ENCODE results near the gene CLDN15. TPM values are rescaled to one million over a fixed set of nuclear protein-coding genes. Genes with fewer than 3 reads are reported as not detected.
A peak's percentile ranks its signal among the peaks of the same experiment; 100 is the strongest.

CLDN15 gene
- total and polyA plus RNA-seq, 2 donors (not counting 1 experiment from before 2014, with no cell fraction given): 1.6 to 3.1 TPM

- H3K4me1 ChIP-seq (ENCODE audit: control insufficient read depth, extremely low read depth, insufficient read depth, low read length): no peaks in the 10 kb centered on the region
- H2AFZ ChIP-seq (ENCODE audit: low read length): peak overlapping the region; percentile 60
- H3K9me3 ChIP-seq (ENCODE audit: control insufficient read depth, insufficient read depth, low read depth, low read length): no peaks in the 10 kb centered on the region
- peak overlapping the region; percentile 44 to 94 (median 80) for H3K4me3 ChIP-seq (replicated peaks in 1 of 4; ENCODE audit: control extremely low read depth in 1 of 4, insufficient read depth in 1 of 4, low read depth in 3 of 4, low read length in 4 of 4)
- peak; percentile 98 to 99 for DNase-seq (ENCODE audit: low read depth in 2 of 2)
- H4K20me1 ChIP-seq (ENCODE audit: control insufficient read depth, extremely low read depth, insufficient read depth, low read length): no peaks in the 10 kb centered on the region
- H3K79me2 ChIP-seq (ENCODE audit: control insufficient read depth, insufficient read depth, low read length): peaks cover 13% of the 10 kb centered on the region
- peak overlapping the region; percentile 53 for H3K27ac ChIP-seq (ENCODE audit: insufficient read depth, low read length)
- H3K4me2 ChIP-seq (ENCODE audit: extremely low read depth, insufficient read depth, low read length): peak overlapping the region; percentile 70
- no peaks in the 10 kb centered on the region for H3K27me3 ChIP-seq (ENCODE audit: control insufficient read depth, insufficient read depth, low read length)
- H3K9ac ChIP-seq (ENCODE audit: insufficient read depth, low read length): peak overlapping the region; percentile 53
- H3K36me3 ChIP-seq (ENCODE audit: control insufficient read depth, insufficient read depth, low read length): no peaks in the 10 kb centered on the region
- TF ChIP-seq CTCF (conservative IDR thresholded peaks at IDR 0.05 in 1 of 2, IDR thresholded peaks at IDR 0.05 in 1 of 2; ENCODE audit: low read depth in 1 of 2, low read length in 2 of 2): no peak
- TF ChIP-seq EZH2 (IDR thresholded peaks at IDR 0.05; ENCODE audit: low read length, missing control alignments): no peak
Measured at GRCh38 chr7:101251871-101252659, 14.5 kb upstream of the CLDN15 start.

- H3K4me2 ChIP-seq (ENCODE audit: extremely low read depth, insufficient read depth, low read length): peak overlapping the region; percentile 4
- no peak overlapping the region for H2AFZ ChIP-seq (ENCODE audit: low read length)
- H3K79me2 ChIP-seq (ENCODE audit: control insufficient read depth, insufficient read depth, low read length): peaks cover 16% of the 10 kb centered on the region
- H3K36me3 ChIP-seq (ENCODE audit: control insufficient read depth, insufficient read depth, low read length): no peaks in the 10 kb centered on the region
- H3K9ac ChIP-seq (ENCODE audit: insufficient read depth, low read length): no peak overlapping the region
- no peaks in the 10 kb centered on the region for H3K4me1 ChIP-seq (ENCODE audit: control insufficient read depth, extremely low read depth, insufficient read depth, low read length)
- no peak for DNase-seq (ENCODE audit: low read depth in 2 of 2)
- no peaks in the 10 kb centered on the region for H4K20me1 ChIP-seq (ENCODE audit: control insufficient read depth, extremely low read depth, insufficient read depth, low read length)
- H3K27me3 ChIP-seq (ENCODE audit: control insufficient read depth, insufficient read depth, low read length): no peaks in the 10 kb centered on the region
- no peak for TF ChIP-seq EZH2 (IDR thresholded peaks at IDR 0.05; ENCODE audit: low read length, missing control alignments)
- TF ChIP-seq CTCF (conservative IDR thresholded peaks at IDR 0.05 in 1 of 2, IDR thresholded peaks at IDR 0.05 in 1 of 2; ENCODE audit: low read depth in 1 of 2, low read length in 2 of 2): no peak
- peak overlapping the region in 1 of 4 experiments; percentile 14 for H3K4me3 ChIP-seq (replicated peaks in 1 of 4; ENCODE audit: control extremely low read depth in 1 of 4, insufficient read depth in 1 of 4, low read depth in 3 of 4, low read length in 4 of 4)
- no peaks in the 10 kb centered on the region for H3K9me3 ChIP-seq (ENCODE audit: control insufficient read depth, insufficient read depth, low read depth, low read length)
- no peak overlapping the region for H3K27ac ChIP-seq (ENCODE audit: insufficient read depth, low read length)
Measured at GRCh38 chr7:101250324-101250723, 12.7 kb upstream of the CLDN15 start.

- Histone ChIP-seq H3K36me3 (ENCODE audit: control insufficient read depth, insufficient read depth, low read length) (no peaks in the 10 kb centered on the region), H3K4me3 (replicated peaks in 1 of 4; ENCODE audit: control extremely low read depth in 1 of 4, insufficient read depth in 1 of 4, low read depth in 3 of 4, low read length in 4 of 4) (no peak overlapping the region), H3K27me3 (ENCODE audit: control insufficient read depth, insufficient read depth, low read length) (no peaks in the 10 kb centered on the region), H3K27ac (ENCODE audit: insufficient read depth, low read length) (no peak overlapping the region), H3K4me2 (ENCODE audit: extremely low read depth, insufficient read depth, low read length) (no peak overlapping the region), H3K9ac (ENCODE audit: insufficient read depth, low read length) (no peak overlapping the region), H3K4me1 (ENCODE audit: control insufficient read depth, extremely low read depth, insufficient read depth, low read length) (peaks cover 4% of the 10 kb centered on the region), H2AFZ (ENCODE audit: low read length) (no peak overlapping the region), H4K20me1 (ENCODE audit: control insufficient read depth, extremely low read depth, insufficient read depth, low read length) (no peaks in the 10 kb centered on the region), H3K79me2 (ENCODE audit: control insufficient read depth, insufficient read depth, low read length) (peaks cover 24% of the 10 kb centered on the region), H3K9me3 (ENCODE audit: control insufficient read depth, insufficient read depth, low read depth, low read length) (no peaks in the 10 kb centered on the region)
- DNase-seq (ENCODE audit: low read depth in 2 of 2): no peak
- no peak for TF ChIP-seq EZH2 (IDR thresholded peaks at IDR 0.05; ENCODE audit: low read length, missing control alignments)
Measured at GRCh38 chr7:101248276-101248675, 10.7 kb upstream of the CLDN15 start.

All from fibroblast of lung (primary cell).